ENCODE results near the gene TH. TPM values are rescaled to one million over a fixed set of nuclear protein-coding genes. Genes with fewer than 3 reads are reported as not detected.

TH gene
- total and polyA plus RNA-seq, 2 donors from 2014 or later = not detected

- no peak for TF ChIP-seq CTCF (IDR thresholded peaks at IDR 0.05; ENCODE audit: borderline replicate concordance, extremely low read depth, insufficient read depth)
- Histone ChIP-seq H3K9me3 (ENCODE audit: control insufficient read depth in 2 of 3, insufficient read depth in 1 of 3, low read length in 3 of 3) (peaks cover 0 to 3% (median 0%) of the 10 kb centered on the region in 3 donors), H3K36me3 (ENCODE audit: control insufficient read depth in 2 of 3, insufficient read depth in 3 of 3, low read length in 3 of 3) (peaks cover 0 to 8% (median 0%) of the 10 kb centered on the region in 3 donors), H3K4me1 (ENCODE audit: control insufficient read depth in 2 of 3, insufficient read depth in 2 of 3, low read depth in 1 of 3, low read length in 3 of 3) (peaks cover 0 to 3% (median 0%) of the 10 kb centered on the region in 3 donors), H3K4me3 (ENCODE audit: low read length in 3 of 3) (no peak overlapping the region), H3K27ac (ENCODE audit: low read depth in 2 of 2, low read length in 2 of 2) (no peak overlapping the region), H3K27me3 (ENCODE audit: control insufficient read depth, insufficient read depth, low read length) (no peaks in the 10 kb centered on the region), H3K9ac (ENCODE audit: low read length in 3 of 3) (no peak overlapping the region)
- DNase-seq (peak in 2 of 5 donors; percentile 51 to 66), FAIRE-seq (no peak)
- intact Hi-C loops (cut with DNase I) = no loop called here
Observed at GRCh38 chr11:2129699-2130366, 41.8 kb downstream of the TH start.

GRCh38 chr11:2129308-2129698, 42.3 kb downstream of the TH start:
- intact Hi-C loops (cut with DNase I) = no loop called here
- Histone ChIP-seq H3K27ac (ENCODE audit: low read depth in 2 of 2, low read length in 2 of 2) (no peak overlapping the region), H3K27me3 (ENCODE audit: control insufficient read depth, insufficient read depth, low read length) (no peaks in the 10 kb centered on the region), H3K4me1 (ENCODE audit: control insufficient read depth in 2 of 3, insufficient read depth in 2 of 3, low read depth in 1 of 3, low read length in 3 of 3) (peaks cover 0 to 3% (median 0%) of the 10 kb centered on the region in 3 donors), H3K36me3 (ENCODE audit: control insufficient read depth in 2 of 3, insufficient read depth in 3 of 3, low read length in 3 of 3) (peaks cover 0 to 8% (median 0%) of the 10 kb centered on the region in 3 donors), H3K4me3 (ENCODE audit: low read length in 3 of 3) (no peak overlapping the region), H3K9me3 (ENCODE audit: control insufficient read depth in 2 of 3, insufficient read depth in 1 of 3, low read length in 3 of 3) (peaks cover 0 to 3% (median 0%) of the 10 kb centered on the region in 3 donors), H3K9ac (ENCODE audit: low read length in 3 of 3) (no peak overlapping the region)
- FAIRE-seq = no peak
- peak in 1 of 5 donors; percentile 53 for DNase-seq
- no peak for TF ChIP-seq CTCF (IDR thresholded peaks at IDR 0.05; ENCODE audit: borderline replicate concordance, extremely low read depth, insufficient read depth)

- no peak for TF ChIP-seq CTCF (IDR thresholded peaks at IDR 0.05; ENCODE audit: borderline replicate concordance, extremely low read depth, insufficient read depth)
- Histone ChIP-seq H3K36me3 (ENCODE audit: control insufficient read depth in 2 of 3, insufficient read depth in 3 of 3, low read length in 3 of 3) (peaks cover 0 to 8% (median 0%) of the 10 kb centered on the region in 3 donors), H3K4me1 (ENCODE audit: control insufficient read depth in 2 of 3, insufficient read depth in 2 of 3, low read depth in 1 of 3, low read length in 3 of 3) (peaks cover 0 to 3% (median 0%) of the 10 kb centered on the region in 3 donors), H3K4me3 (ENCODE audit: low read length in 3 of 3) (no peak overlapping the region), H3K9me3 (ENCODE audit: control insufficient read depth in 2 of 3, insufficient read depth in 1 of 3, low read length in 3 of 3) (peaks cover 0 to 3% (median 0%) of the 10 kb centered on the region in 3 donors), H3K9ac (ENCODE audit: low read length in 3 of 3) (no peak overlapping the region), H3K27ac (ENCODE audit: low read depth in 2 of 2, low read length in 2 of 2) (no peak overlapping the region), H3K27me3 (ENCODE audit: control insufficient read depth, insufficient read depth, low read length) (no peaks in the 10 kb centered on the region)
- DNase-seq (no peak), FAIRE-seq (no peak)
- intact Hi-C loops (cut with DNase I) = no loop called here
Observed at GRCh38 chr11:2128511-2129307, 42.9 kb downstream of the TH start.
